HepG2 (cell line): ENCODE results near the gene STAP2. TPM values are rescaled to one million over a fixed set of nuclear protein-coding genes. Genes with fewer than 3 reads are reported as not detected.
A peak's percentile ranks its signal among the peaks of the same experiment; 100 is the strongest.

Experiments used
- DDIT3 ChIP-seq: sonication (generic); formaldehyde crosslinking; IDR thresholded peaks from 2 replicates; pipeline ENCODE4 v1.4.0; 2020; ENCODE audit warnings: mild to moderate bottlenecking, missing genetic modification reagents
- ELF1 ChIP-seq: sonication (generic); formaldehyde crosslinking; IDR thresholded peaks from 2 replicates; pipeline ENCODE4 v1.4.0; 2020; ENCODE audit warnings: missing genetic modification reagents
- GABPA ChIP-seq, 2 experiments: IDR thresholded peaks; 2 replicates each; pipeline ENCODE4 v1.6.1; 2011 to 2016; ENCODE audit warnings: low read depth in 2 of 2, low read length in 1 of 2, missing biosample characterization in 1 of 2, missing genetic modification characterization in 1 of 2
- HMGXB4 ChIP-seq, 2 experiments: sonication (generic) in 1 of 2; formaldehyde crosslinking in 1 of 2; IDR thresholded peaks; 2 replicates each; pipeline versions ENCODE4 v1.4.0 to v1.6.1; 2018 to 2020; ENCODE audit warnings: missing genetic modification reagents in 2 of 2, borderline replicate concordance in 1 of 2, low read depth in 1 of 2, mild to moderate bottlenecking in 1 of 2, missing biosample characterization in 1 of 2
- IRF2 ChIP-seq: IDR thresholded peaks from 2 replicates; pipeline ENCODE4 v1.6.1; 2018; ENCODE audit warnings: missing genetic modification reagents, missing compliant biosample characterization
- KLF15 ChIP-seq: sonication (generic); formaldehyde crosslinking; IDR thresholded peaks from 2 replicates; pipeline ENCODE4 v1.8.1; 2023; ENCODE audit warnings: borderline replicate concordance, mild to moderate bottlenecking, inconsistent platforms, missing genetic modification reagents, mixed read lengths
- KLF9 ChIP-seq: IDR thresholded peaks from 2 replicates; pipeline ENCODE4 v1.6.1; 2016; ENCODE audit warnings: low read depth
- MIER3 ChIP-seq: IDR thresholded peaks from 2 replicates; pipeline ENCODE4 v1.6.1; 2016; ENCODE audit warnings: missing compliant biosample characterization, borderline replicate concordance
- SMYD3 ChIP-seq: sonication (generic); formaldehyde crosslinking; IDR thresholded peaks from 2 replicates; pipeline ENCODE4 v1.8.1; 2023; ENCODE audit warnings: mild to moderate bottlenecking, missing genetic modification reagents
- SOX6 ChIP-seq, 2 experiments: fragments of 450-650 bp in 1 of 2; sonication (generic) in 1 of 2; formaldehyde crosslinking in 1 of 2; IDR thresholded peaks; 2 replicates each; pipeline versions ENCODE4 v1.4.0 to v1.6.1; 2017 to 2020; ENCODE audit warnings: antibody characterized with exemption in 1 of 2, mild to moderate bottlenecking in 1 of 2, missing genetic modification reagents in 1 of 2
- SRSF1 ChIP-seq: fragments of 200-400 bp; formaldehyde crosslinking; optimal IDR thresholded peaks from 2 replicates; pipeline ENCODE3; 2017; ENCODE audit warnings: mild to moderate bottlenecking, low read depth, low read length, moderate library complexity
- TFE3 ChIP-seq: IDR thresholded peaks from 2 replicates; pipeline ENCODE4 v1.6.1; 2016
- YY1 ChIP-seq: IDR thresholded peaks from 2 replicates; pipeline ENCODE4 v1.6.1; 2011; ENCODE audit warnings: low read length, low read depth, moderate library complexity, mild to moderate bottlenecking; ENCODE audit not compliant: insufficient read depth, insufficient replicate concordance
- ZBTB21 ChIP-seq: sonication (generic); formaldehyde crosslinking; IDR thresholded peaks from 2 replicates; pipeline ENCODE4 v1.4.0; 2020; ENCODE audit warnings: missing genetic modification reagents
- ZBTB25 ChIP-seq: IDR thresholded peaks from 2 replicates; pipeline ENCODE4 v1.6.1; 2018; ENCODE audit warnings: missing genetic modification reagents
- ZNF460 ChIP-seq: sonication (generic); formaldehyde crosslinking; IDR thresholded peaks from 2 replicates; pipeline ENCODE4 v1.5.1; 2020; ENCODE audit warnings: missing genetic modification reagents, mild to moderate bottlenecking, borderline replicate concordance
- ZNF543 ChIP-seq: sonication (generic); formaldehyde crosslinking; IDR thresholded peaks from 2 replicates; pipeline ENCODE4 v1.4.0; 2020; ENCODE audit warnings: mild to moderate bottlenecking, missing genetic modification reagents
- ZNF614 ChIP-seq: IDR thresholded peaks from 2 replicates; pipeline ENCODE4 v1.6.1; 2018; ENCODE audit warnings: missing biosample characterization, missing genetic modification reagents, inconsistent platforms, borderline replicate concordance
- polyA plus RNA-seq, 8 experiments: library from polyadenylated mRNA; depleted of rRNA in 3 of 8; stranded (reverse) in 7 of 8; unstranded in 1 of 8; fragments of >200 nt; fragmentation: Illumina TruSeq in 4 of 8; extraction: Trizol in 4 of 8; gene quantifications; 2 replicates each; pipeline versions ENCODE4 v1.2.1 to v1.2.3, GENCODE V29; 2011 to 2016; ENCODE audit warnings: low read depth in 4 of 8, missing spikeins in 1 of 8, mixed read lengths in 1 of 8; ENCODE audit not compliant: insufficient read depth in 1 of 8
- total RNA-seq, 5 experiments: library from RNA; depleted of rRNA; stranded (reverse); fragments of >200 nt; fragmentation: Illumina TruSeq; extraction: Trizol; gene quantifications; 2 replicates each; pipeline ENCODE4 v1.2.3, GENCODE V29; 2016; ENCODE audit warnings: low read depth in 1 of 5
- TF ChIP-seq, protein P1 (sequence below): sonication (generic); formaldehyde crosslinking; IDR thresholded peaks from 2 replicates; pipeline ENCODE4 v1.5.0; 2020; ENCODE audit warnings: missing genetic modification reagents, mild to moderate bottlenecking, borderline replicate concordance
- TF ChIP-seq, protein P2 (sequence below): sonication (generic); formaldehyde crosslinking; IDR thresholded peaks from 2 replicates; pipeline ENCODE4 v1.8.1; 2023; ENCODE audit warnings: mild to moderate bottlenecking, missing genetic modification reagents

The STAP2 gene
- total and polyA plus RNA-seq, 2 of the 13 experiments (the other 11 are each of a cell fraction or from before 2014, with no cell fraction given): 39.0 to 43.7 TPM

DNA sequence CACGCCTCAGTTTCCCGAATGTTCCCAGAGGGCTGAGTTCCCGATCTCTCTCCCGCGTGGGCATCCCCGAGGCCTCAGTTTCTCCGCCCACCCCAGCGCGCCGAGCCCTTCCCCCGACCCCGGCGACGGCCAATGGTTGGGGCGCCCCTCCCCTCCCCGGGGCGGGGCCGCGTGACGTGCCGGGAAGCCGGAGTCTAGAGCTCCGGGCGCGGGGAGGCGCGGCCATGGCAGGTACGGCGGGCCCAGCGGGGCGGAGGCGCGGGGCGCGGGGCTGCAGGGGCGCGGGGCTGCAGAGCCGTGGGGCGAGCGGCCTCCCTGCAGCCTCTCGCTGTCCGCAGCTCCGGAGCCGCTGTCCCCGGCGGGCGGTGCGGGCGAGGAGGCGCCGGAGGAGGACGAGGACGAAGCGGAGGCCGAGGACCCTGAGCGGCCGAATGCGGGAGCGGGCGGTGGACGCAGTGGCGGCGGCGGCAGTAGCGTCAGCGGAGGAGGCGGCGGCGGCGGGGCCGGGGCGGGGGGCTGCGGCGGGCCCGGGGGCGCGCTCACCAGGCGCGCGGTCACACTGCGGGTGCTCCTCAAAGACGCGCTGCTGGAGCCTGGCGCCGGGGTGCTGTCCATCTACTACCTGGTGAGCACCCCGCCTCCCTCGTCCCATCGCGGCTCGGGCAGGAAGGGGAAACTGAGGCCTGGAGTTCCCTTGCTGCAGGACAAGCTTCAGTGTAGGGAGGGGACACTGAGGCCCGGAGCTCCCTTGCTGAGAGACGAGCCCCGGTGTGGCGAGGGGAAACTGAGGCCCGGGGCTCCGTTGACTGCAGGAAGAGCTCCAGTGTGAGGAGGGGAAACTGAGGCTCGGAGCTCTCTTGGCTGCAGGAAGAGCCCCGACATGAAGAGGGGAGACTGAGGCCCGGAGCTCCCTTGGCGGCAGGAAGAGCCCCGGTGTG is 5.0 kb upstream of the STAP2 start, which contains the start of gene MPND (continued):
- TF ChIP-seq KLF15 (no peak), ZNF460 (CRISPR knock-in tag) (no peak), SMYD3 (CRISPR knock-in tag) (no peak), SOX6 (IDR thresholded peaks at IDR 0.05) (no peak), SOX6 (CRISPR knock-in tag; IDR thresholded peaks at IDR 0.05) (no peak), ZBTB21 (CRISPR knock-in tag) (no peak), SRSF1 (no peak), MIER3 (CRISPR knock-in tag) (no peak), DDIT3 (CRISPR knock-in tag) (no peak), TFE3 (CRISPR knock-in tag) (no peak), ZNF543 (no peak), KLF9 (no peak), HMGXB4 (CRISPR knock-in tag; IDR thresholded peaks at IDR 0.05; ENCODE audit: borderline replicate concordance in 1 of 2, low read depth in 1 of 2) (no peak; a peak in 1 of 4 replicates), ZNF614 (CRISPR knock-in tag) (no peak), GABPA (IDR thresholded peaks at IDR 0.05; ENCODE audit: low read depth, low read length) (no peak), GABPA (CRISPR knock-in tag; IDR thresholded peaks at IDR 0.05; ENCODE audit: low read depth) (no peak), YY1 (peak; percentile 86), IRF2 (no peak), ZBTB25 (CRISPR knock-in tag) (no peak), ELF1 (CRISPR knock-in tag) (no peak)
- TF ChIP-seq, protein P1, sequence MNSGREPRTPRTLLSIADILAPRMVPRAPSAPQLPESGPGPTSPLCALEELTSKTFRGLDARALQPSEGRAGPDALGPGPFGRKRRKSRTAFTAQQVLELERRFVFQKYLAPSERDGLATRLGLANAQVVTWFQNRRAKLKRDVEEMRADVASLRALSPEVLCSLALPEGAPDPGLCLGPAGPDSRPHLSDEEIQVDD (CRISPR knock-in tag): no peak
- TF ChIP-seq, protein P2, sequence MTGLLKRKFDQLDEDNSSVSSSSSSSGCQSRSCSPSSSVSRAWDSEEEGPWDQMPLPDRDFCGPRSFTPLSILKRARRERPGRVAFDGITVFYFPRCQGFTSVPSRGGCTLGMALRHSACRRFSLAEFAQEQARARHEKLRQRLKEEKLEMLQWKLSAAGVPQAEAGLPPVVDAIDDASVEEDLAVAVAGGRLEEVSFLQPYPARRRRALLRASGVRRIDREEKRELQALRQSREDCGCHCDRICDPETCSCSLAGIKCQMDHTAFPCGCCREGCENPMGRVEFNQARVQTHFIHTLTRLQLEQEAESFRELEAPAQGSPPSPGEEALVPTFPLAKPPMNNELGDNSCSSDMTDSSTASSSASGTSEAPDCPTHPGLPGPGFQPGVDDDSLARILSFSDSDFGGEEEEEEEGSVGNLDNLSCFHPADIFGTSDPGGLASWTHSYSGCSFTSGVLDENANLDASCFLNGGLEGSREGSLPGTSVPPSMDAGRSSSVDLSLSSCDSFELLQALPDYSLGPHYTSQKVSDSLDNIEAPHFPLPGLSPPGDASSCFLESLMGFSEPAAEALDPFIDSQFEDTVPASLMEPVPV (CRISPR knock-in tag): 0 out of 2 replicates have a peak, but pooled peaks have one; percentile 62
